Ureter (tissue), 1 donor: ENCODE measurements around the gene PRG2. TPM values are rescaled to one million over a fixed set of nuclear protein-coding genes. Genes with fewer than 3 reads are reported as not detected.

Experiments
- DNase-seq: peaks from one replicate; pipeline ENCODE4 v3.0.0-alpha.2; 2020; ENCODE audit warnings: low spot score
- total RNA-seq: library from RNA; stranded (reverse); gene quantifications from one replicate; pipeline ENCODE4 v1.2.4, GENCODE V29; 2023
- donor health status: DM: yes; HTN: yes; CAD: no.

The PRG2 gene
- total RNA-seq, 1 donor from 2014 or later = 0.55 TPM

GRCh38 chr11:57396744-57397143 is 6.3 kb upstream of the PRG2 start:
- no peak for DNase-seq

GRCh38 chr11:57395905-57396623 is 5.6 kb upstream of the PRG2 start:
- DNase-seq = no peak

- DNase-seq = no peak
Measured at GRCh38 chr11:57394203-57394965, 3.9 kb upstream of the PRG2 start.

- no peak for DNase-seq
Measured at GRCh38 chr11:57392763-57393105, 2.3 kb upstream of the PRG2 start.

- no peak for DNase-seq
Measured at GRCh38 chr11:57392066-57392762, 1.8 kb upstream of the PRG2 start.

GRCh38 chr11:57391539-57391938 is 1.1 kb upstream of the PRG2 start:
- DNase-seq = no peak

- DNase-seq = no peak
Measured at GRCh38 chr11:57391111-57391510, 661 bp upstream of the PRG2 start.

- DNase-seq = no peak
Measured at GRCh38 chr11:57387289-57388030, 3.0 kb downstream of the PRG2 start.

GRCh38 chr11:57386178-57386940 is 4.1 kb downstream of the PRG2 start:
- no peak for DNase-seq

- DNase-seq = no peak
Measured at GRCh38 chr11:57380975-57381374, 9.5 kb downstream of the PRG2 start, which contains the start of gene PRG3. Gene PRG3, minus strand, starts transcription at chr11:57381150. Its CDS starts 442 bp downstream, at chr11:57380708.

GRCh38 chr11:57379732-57380131 is 10.7 kb downstream of the PRG2 start:
- no peak for DNase-seq

GRCh38 chr11:57378186-57378585 is 12.3 kb downstream of the PRG2 start:
- no peak for DNase-seq

GRCh38 chr11:57377107-57377506 is 13.3 kb downstream of the PRG2 start:
- DNase-seq = no peak

GRCh38 chr11:57376095-57377090 is 14.1 kb downstream of the PRG2 start:
- DNase-seq = no peak

- DNase-seq = no peak
Measured at GRCh38 chr11:57375490-57375889, 15.0 kb downstream of the PRG2 start.

GRCh38 chr11:57374966-57375365 is 15.5 kb downstream of the PRG2 start:
- DNase-seq = no peak

- no peak for DNase-seq
Measured at GRCh38 chr11:57373146-57373545, 17.3 kb downstream of the PRG2 start.

- no peak for DNase-seq
Measured at GRCh38 chr11:57370941-57371340, 19.5 kb downstream of the PRG2 start.

GRCh38 chr11:57370251-57370650 is 20.2 kb downstream of the PRG2 start:
- DNase-seq = no peak

GRCh38 chr11:57368845-57369232 is 21.6 kb downstream of the PRG2 start:
- no peak for DNase-seq
